ENCODE data around the gene CD99.
A peak's percentile ranks its signal among the peaks of the same experiment; 100 is the strongest.
"Not testable (repeated sequence)": the region's sequence is repeated elsewhere in the genome, so short reads cannot be mapped to it uniquely, and the experiment has no call there.

Gene CD99

GRCh38 chrX:2690856-2691542 lies at the start of gene CD99:
TSS of gene CD99 (plus strand) at chrX:2691295. CDS start at chrX:2691361, 66 bp downstream.
- DNase-seq, result peak; percentile 86

- no peak for DNase-seq
Observed at GRCh38 chrX:2642146-2642545, 48.9 kb upstream of the CD99 start.

- DNase-seq, result no peak
Observed at GRCh38 chrX:2642791-2643190, 48.3 kb upstream of the CD99 start.

GRCh38 chrX:2643880-2644279 lies 47.2 kb upstream of the CD99 start:
- DNase-seq, result no peak

- no peak for DNase-seq
Observed at GRCh38 chrX:2645563-2645962, 45.5 kb upstream of the CD99 start.

- no peak for DNase-seq
Observed at GRCh38 chrX:2647627-2648026, 43.5 kb upstream of the CD99 start.

- DNase-seq, result no peak
Observed at GRCh38 chrX:2650037-2650436, 41.1 kb upstream of the CD99 start.

GRCh38 chrX:2650865-2651264 lies 40.2 kb upstream of the CD99 start:
- no peak for DNase-seq

- no peak for DNase-seq
Observed at GRCh38 chrX:2652106-2652505, 39.0 kb upstream of the CD99 start.

- no peak for DNase-seq
Observed at GRCh38 chrX:2654436-2655340, 36.4 kb upstream of the CD99 start.

- no peak for DNase-seq
Observed at GRCh38 chrX:2656257-2656836, 34.7 kb upstream of the CD99 start.

- DNase-seq, result no peak
Observed at GRCh38 chrX:2657532-2658113, 33.5 kb upstream of the CD99 start.

GRCh38 chrX:2658585-2659292 lies 32.4 kb upstream of the CD99 start:
- DNase-seq, result no peak

- no peak for DNase-seq
Observed at GRCh38 chrX:2662586-2662985, 28.5 kb upstream of the CD99 start.

GRCh38 chrX:2664502-2664901 lies 26.6 kb upstream of the CD99 start:
- DNase-seq, result no peak

- DNase-seq, result no peak
Observed at GRCh38 chrX:2665387-2666304, 25.4 kb upstream of the CD99 start.

GRCh38 chrX:2666491-2666890 lies 24.6 kb upstream of the CD99 start:
- DNase-seq, result no peak

- no peak for DNase-seq
Observed at GRCh38 chrX:2670978-2671377, 20.1 kb upstream of the CD99 start.

- no peak for DNase-seq
Observed at GRCh38 chrX:2672084-2672483, 19.0 kb upstream of the CD99 start.

- no peak for DNase-seq
Observed at GRCh38 chrX:2673611-2674010, 17.5 kb upstream of the CD99 start.

GRCh38 chrX:2675657-2676200 lies 15.4 kb upstream of the CD99 start:
- DNase-seq, result not testable (repeated sequence)
